Ureter (tissue), 1 donor: ENCODE data around the gene WDR27. TPM values are rescaled to one million over a fixed set of nuclear protein-coding genes. Genes with fewer than 3 reads are reported as not detected.
"Not testable (repeated sequence)": the region's sequence is repeated elsewhere in the genome, so short reads cannot be mapped to it uniquely, and the experiment has no call there.

Experiments
- DNase-seq: peaks from one replicate; pipeline ENCODE4 v3.0.0-alpha.2; 2020; ENCODE audit warnings: low spot score
- total RNA-seq: library from RNA; stranded (reverse); gene quantifications from one replicate; pipeline ENCODE4 v1.2.4, GENCODE V29; 2023
- donor health status: DM: yes; HTN: yes; CAD: no.

Gene WDR27
- total RNA-seq, 1 donor from 2014 or later: 66.7 TPM

GRCh38 chr6:169521825-169522224 is 180.0 kb downstream of the WDR27 start:
- DNase-seq: no peak

- no peak for DNase-seq
Observed at GRCh38 chr6:169520104-169520503, 181.7 kb downstream of the WDR27 start.

GRCh38 chr6:169518451-169518850 is 183.4 kb downstream of the WDR27 start:
- no peak for DNase-seq

GRCh38 chr6:169513478-169514193 is 188.2 kb downstream of the WDR27 start:
- DNase-seq: no peak

GRCh38 chr6:169511785-169512184 is 190.0 kb downstream of the WDR27 start:
- DNase-seq: not testable (repeated sequence)

- DNase-seq: no peak
Observed at GRCh38 chr6:169510871-169511270, 191.0 kb downstream of the WDR27 start.

- no peak for DNase-seq
Observed at GRCh38 chr6:169508452-169508851, 193.4 kb downstream of the WDR27 start.

GRCh38 chr6:169503422-169504152 is 198.2 kb downstream of the WDR27 start:
- no peak for DNase-seq

- no peak for DNase-seq
Observed at GRCh38 chr6:169502445-169502844, 199.4 kb downstream of the WDR27 start.

- no peak for DNase-seq
Observed at GRCh38 chr6:169501777-169502313, 200.0 kb downstream of the WDR27 start.

GRCh38 chr6:169501128-169501527 is 200.7 kb downstream of the WDR27 start:
- DNase-seq: no peak

- DNase-seq: no peak
Observed at GRCh38 chr6:169500688-169501087, 201.1 kb downstream of the WDR27 start.

- DNase-seq: no peak
Observed at GRCh38 chr6:169499848-169500247, 202.0 kb downstream of the WDR27 start.

GRCh38 chr6:169498916-169499513 is 202.8 kb downstream of the WDR27 start:
- no peak for DNase-seq

GRCh38 chr6:169495601-169496000 is 206.2 kb downstream of the WDR27 start:
- no peak for DNase-seq

GRCh38 chr6:169494038-169494437 is 207.8 kb downstream of the WDR27 start:
- no peak for DNase-seq

GRCh38 chr6:169491482-169491881 is 210.3 kb downstream of the WDR27 start:
- DNase-seq: no peak

- no peak for DNase-seq
Observed at GRCh38 chr6:169490830-169491229, 211.0 kb downstream of the WDR27 start.

- DNase-seq: no peak
Observed at GRCh38 chr6:169490246-169490641, 211.6 kb downstream of the WDR27 start.

GRCh38 chr6:169489563-169490245 is 212.1 kb downstream of the WDR27 start:
- no peak for DNase-seq

- DNase-seq: no peak
Observed at GRCh38 chr6:169487579-169488436, 214.0 kb downstream of the WDR27 start.
